HG03575 (cell line): ENCODE data around the gene NDUFB10.

Experiments used
- ATAC-seq: cut with Tn5 transposase; IDR thresholded peaks from one replicate; pipeline ENCODE4 v1.9.1; 2021; ENCODE audit not compliant: unreplicated experiment, insufficient number of reproducible peaks, low FRiP score; ENCODE audit errors: extremely low read depth

NDUFB10 gene

DNA sequence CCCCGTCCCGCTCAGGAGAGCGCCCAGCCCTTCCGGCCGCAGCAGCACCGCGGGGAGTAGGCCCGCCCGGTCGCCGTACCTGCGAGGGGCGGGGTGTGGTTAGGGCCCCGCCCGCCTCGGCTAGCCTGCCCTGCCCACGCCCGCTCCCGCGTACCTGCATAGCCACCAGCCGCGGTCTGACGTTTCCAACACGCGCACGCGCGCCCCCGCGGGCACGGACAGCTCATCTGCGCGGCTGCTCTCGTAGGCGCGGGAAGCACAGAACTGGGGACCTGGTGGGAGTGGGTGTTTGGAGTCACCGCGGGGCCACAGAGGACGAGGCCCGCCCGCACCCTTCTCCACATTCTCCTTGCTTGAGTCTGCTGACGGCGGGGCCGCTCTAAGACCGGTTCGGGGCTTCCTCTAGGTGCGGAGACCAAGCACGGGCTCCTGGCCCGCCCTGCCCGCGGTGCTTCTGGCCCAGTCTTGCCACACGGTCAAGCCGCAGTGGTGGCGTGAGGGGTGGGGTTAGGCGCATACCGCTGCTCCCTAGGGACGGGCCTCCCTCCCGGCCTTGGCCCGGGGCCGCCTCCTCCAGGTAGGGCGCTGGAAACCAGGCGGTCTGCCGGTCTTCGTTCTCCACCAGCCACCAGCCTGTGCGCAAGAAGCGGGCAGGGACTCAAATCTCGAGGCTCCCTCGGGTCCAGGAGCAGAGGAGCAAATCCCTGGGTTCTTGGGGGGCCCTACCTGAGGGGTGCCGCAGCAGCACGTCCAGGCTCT, 20.1 kb downstream of the NDUFB10 start:
- no peak for ATAC-seq

DNA sequence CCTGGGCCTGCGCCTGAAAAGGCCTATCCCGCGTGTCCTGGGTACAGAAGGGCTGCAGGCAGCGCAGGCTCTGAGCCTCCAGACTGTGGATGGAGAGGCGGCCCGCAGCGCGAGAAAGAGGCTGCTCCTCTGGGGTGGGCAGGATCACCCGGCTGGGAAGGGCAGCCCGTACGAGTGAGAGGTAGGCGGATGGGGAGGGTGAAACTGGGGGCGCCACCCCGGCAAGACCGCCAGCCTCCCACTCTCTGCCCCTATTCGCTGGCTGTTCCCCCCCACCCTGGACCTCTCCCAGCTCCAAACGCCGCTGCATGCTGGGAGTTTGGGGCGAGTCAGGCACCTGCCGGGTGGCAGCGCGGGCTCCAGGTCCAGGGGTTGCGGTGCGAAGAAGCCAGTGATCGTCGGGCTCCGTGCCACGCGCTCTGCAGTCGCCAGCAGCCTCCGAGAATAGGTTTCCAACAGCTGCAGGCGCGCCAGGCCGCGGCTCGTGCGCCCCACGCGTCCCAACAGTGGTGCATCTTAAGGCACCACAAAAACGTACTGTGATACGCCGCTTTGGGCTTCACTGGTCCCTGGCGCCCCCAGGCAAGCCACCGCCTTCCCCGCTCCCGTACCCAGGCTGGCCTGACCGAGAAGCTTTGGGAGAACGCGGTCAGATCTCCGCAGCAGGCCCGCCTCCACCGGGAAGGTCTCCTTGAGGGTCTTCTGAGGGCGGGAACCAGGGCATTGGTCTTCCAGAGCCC, 20.9 kb downstream of the NDUFB10 start:
- ATAC-seq, result no peak

DNA sequence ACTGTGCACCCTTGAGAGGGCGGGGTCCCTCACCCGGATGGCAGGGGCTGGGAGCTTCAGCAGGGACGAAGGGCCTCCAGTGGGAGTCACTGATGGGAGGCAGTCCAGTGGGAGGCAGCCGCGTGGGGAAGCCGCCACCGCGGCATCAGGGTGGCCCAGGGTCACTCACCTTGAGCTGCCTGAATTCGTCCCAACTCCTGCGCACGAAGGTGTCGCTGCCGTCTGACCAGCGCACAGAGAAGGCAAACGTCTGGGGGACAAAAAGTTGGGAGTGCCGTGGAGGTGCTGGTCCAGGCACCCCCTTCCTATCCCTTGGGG, 21.4 kb downstream of the NDUFB10 start:
- ATAC-seq, result no peak

GRCh38 chr16:1981398-1981836, 22.1 kb downstream of the NDUFB10 start, which contains the start of gene NOXO1:
TSS of gene NOXO1 (minus strand) at chr16:1981469. CDS start at chr16:1981179, 290 bp downstream.
- no peak for ATAC-seq

DNA sequence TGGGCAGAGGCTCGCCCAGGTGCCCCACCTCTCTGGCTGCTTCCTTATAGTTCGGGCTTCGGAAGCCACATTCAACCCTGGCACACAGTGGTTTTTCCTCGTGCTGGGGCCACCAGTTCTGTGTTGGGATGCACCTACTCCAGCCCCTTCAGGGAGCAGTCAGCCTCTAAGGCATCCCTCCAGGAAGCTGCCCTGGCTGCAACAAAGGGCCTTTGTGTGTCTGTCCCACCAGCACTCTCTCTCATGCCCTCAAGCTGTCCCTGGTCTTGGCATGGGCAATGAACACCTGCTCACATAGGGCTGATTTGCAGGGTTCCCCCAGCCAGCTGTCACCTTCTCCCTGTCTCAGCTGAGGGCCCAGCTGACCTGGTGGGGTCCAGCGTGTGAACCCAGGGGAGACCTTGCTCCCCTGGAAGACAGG, 22.7 kb downstream of the NDUFB10 start:
- no peak for ATAC-seq

DNA sequence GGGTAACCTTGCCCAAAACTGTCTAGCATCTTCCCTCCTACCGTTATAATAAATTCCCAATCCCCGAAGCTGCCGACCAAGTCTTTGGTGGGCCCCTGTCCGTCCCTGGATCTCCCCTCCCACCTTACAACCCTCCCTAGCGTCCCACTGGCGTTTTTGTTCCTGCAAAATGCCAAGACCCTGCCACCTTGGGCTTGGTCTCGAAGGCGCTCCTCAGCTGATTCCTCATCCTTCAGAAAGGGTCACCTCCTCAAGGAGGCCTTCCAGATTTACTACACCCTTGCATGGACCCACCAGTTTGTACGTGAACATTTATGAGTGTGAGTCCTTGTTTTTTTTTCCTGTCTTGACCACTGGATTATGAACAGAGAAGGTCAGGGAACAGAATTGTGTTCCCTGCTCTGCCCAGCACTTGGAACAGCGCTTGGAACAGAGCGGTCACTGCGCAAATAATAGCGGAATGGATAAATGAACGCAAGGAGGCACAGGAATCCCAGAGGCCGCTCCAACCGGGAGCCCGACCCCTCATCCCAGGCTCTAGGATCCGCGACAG, 23.7 kb downstream of the NDUFB10 start:
- no peak for ATAC-seq

DNA sequence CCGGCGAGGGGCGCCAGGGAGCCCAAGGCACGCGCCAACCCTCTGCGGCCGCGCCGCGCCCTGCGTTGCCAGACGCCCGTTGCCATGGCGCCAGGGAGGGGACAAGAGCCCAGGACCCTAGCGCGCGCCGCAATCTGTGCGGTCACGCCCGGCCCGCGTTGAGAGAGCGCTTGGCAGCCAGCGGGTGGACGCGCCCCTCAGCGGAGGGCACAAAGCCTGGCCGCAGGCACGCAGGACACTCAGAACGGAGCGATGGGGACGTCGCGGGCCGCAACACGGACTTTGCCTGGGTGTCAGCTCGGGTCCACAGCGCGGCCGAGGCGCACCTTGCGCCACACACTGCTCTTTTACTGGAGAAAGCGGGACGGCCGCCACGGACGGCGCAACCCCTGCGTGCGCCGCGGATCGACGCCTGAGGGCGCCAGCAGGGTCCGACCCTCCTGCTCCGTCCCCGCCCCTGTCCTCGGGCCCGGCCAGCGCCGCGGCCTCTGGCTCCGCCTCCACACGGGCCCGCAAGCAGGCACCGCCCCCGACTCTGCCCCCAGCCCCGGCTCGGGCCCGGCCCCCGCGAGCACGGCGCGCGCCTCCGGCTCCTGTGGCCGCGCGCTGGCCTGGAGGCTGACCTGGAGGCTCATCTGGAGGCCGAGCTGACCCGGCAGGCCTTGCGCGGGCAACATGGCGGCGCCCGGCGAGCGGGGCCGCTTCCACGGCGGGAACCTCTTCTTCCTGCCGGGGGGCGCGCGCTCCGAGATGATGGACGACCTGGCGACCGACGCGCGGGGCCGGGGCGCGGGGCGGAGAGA, 24.4 kb downstream of the NDUFB10 start, which contains the start of gene GFER:
Gene GFER (plus strand): TSS at position 650 of the 803 bp plus-strand sequence. CDS start 26 bp downstream, at position 676.
- no peak for ATAC-seq

GRCh38 chr16:1984347-1985225, 25.2 kb downstream of the NDUFB10 start:
- no peak for ATAC-seq

- ATAC-seq, result no peak
Observed at GRCh38 chr16:1985466-1986150, 26.3 kb downstream of the NDUFB10 start.

GRCh38 chr16:1987198-1987597, 27.9 kb downstream of the NDUFB10 start:
- no peak for ATAC-seq

GRCh38 chr16:1989209-1990100, 30.1 kb downstream of the NDUFB10 start, which contains the start of gene SYNGR3:
TSS of gene SYNGR3 (plus strand) at chr16:1989970. CDS start at chr16:1990103, 133 bp downstream.
- no peak for ATAC-seq

DNA sequence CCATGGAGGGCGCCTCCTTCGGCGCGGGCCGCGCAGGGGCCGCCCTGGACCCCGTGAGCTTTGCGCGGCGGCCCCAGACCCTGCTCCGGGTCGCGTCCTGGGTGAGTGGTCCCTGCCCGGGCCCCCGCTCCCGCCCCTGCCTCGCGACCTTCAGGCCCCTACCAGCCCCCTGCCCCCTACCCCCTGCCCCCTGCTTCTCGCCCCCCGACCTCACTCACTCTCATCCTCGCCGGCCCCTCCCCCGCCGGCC, 30.7 kb downstream of the NDUFB10 start:
- no peak for ATAC-seq

- no peak for ATAC-seq
Observed at GRCh38 chr16:1990351-1991134, 31.2 kb downstream of the NDUFB10 start.

DNA sequence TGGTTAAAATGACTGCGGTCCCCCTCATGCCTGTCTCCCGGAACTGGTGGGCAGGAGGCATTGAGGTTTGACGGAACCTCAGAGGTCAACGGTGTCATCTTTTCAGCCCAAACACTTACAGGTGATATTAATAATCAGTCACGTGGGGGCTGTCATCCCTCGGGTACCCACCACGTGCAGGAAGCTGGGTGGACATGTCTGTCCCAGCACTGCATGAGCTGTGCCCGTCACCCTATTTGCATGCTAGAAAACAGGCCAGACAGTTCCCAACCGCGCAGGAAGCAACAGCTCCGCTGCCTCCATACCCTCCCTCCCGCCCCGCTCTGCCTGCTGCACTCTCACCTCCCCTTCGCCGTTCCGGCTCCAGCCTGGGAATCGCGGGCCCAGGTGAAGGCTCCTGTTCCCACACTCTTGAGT, 31.8 kb downstream of the NDUFB10 start:
- ATAC-seq, result no peak

DNA sequence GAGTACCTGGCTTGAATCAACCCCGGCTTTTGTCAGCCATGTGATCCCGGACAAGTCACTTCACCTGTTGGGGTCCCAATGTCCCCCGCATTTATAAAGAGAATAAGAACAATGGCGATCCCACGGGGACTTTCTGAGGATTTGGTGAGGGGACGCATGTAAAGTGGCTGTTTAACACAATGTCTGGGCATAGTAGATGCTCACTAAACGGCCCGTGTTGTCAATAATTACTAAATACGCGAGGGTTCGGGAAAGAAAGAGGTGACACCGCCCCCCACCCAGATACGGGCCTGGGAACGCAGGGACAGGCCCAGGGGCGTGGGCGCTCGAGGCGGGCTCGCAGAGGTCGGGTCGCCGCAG, 32.2 kb downstream of the NDUFB10 start:
- ATAC-seq, result no peak

- no peak for ATAC-seq
Observed at GRCh38 chr16:1991948-1992703, 32.8 kb downstream of the NDUFB10 start.
